CD4-positive, alpha-beta T cell treated with Interleukin-17A for 1 hour (primary cell): ENCODE results near the gene DNAH7.

ENCODE experiments used
- DNase-seq: peaks from one replicate; pipeline ENCODE4 v3.0.0-alpha.2; 2020

The DNAH7 gene

DNA sequence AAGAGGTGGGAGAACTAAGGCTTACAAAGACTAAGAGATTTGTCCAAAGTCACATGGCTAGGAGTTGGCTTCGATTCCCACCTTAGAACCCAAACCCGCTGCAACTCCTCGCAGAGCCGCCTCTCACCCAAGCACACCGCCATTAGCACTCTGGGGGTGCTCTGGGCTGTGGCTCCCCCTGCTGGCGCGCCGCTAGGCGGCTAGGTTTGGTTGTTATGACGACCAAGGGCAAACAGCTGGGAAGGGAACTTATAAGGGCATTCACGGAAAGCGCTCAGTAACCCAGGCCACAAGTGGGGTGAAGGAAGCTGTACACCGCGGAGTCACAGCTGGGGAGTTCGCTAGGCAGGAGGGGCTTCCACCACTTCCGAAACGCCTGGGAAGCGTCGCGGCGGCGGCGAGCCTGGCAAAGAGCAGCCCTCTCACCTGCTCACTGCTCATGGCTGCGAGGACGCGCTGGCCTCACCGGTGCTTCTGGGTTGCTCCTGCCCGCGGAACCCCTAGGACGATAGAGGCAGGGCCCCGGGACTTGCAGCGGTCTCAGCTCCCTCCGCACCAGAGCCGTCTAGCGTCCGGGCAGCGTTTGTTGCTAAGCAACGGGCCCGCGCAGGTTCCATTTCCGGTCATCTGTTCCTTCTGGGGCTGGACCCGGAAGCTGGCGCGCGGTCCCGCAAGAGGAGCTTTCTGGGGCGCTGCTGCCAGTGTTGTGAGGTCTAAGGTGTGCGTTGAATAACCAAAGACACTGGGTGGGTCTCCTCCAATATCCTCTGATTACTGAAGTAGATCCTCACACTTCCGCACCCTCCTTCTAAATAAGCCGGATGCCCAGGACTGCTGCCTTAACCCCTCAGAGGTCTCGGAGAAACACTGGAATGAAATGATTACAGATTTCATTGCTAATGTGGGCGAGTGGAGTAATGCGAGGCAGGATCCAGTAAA lies at the start of gene DNAH7:
TSS of gene DNAH7 (minus strand) at position 567 of the 939 bp plus-strand sequence. CDS start at position 441, 126 bp downstream.
- DNase-seq = peak; percentile 96

DNA sequence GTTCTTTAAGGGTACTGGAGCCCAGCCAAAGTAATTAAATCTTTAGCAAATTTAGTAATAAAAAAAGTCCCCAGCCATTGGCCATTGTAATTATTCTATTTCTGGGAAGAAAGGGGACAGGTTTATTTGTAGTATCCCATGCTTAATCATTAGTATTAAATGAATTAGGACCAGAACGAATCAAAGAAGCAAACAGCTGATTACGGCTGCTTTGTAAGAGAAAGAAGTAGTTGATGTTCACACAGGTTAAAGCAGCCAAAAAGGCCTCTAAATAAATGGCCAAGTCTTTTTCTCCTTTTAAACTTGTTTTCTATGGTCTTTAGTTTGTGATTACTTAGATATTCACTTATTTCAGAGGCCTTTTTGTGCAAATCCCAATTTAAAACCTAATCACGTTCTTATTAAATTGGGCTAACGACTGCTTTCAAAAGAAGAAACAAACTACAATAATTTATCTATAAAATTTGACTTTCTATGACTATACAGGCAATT lies 48.6 kb upstream of the DNAH7 start:
- no peak for DNase-seq

DNA sequence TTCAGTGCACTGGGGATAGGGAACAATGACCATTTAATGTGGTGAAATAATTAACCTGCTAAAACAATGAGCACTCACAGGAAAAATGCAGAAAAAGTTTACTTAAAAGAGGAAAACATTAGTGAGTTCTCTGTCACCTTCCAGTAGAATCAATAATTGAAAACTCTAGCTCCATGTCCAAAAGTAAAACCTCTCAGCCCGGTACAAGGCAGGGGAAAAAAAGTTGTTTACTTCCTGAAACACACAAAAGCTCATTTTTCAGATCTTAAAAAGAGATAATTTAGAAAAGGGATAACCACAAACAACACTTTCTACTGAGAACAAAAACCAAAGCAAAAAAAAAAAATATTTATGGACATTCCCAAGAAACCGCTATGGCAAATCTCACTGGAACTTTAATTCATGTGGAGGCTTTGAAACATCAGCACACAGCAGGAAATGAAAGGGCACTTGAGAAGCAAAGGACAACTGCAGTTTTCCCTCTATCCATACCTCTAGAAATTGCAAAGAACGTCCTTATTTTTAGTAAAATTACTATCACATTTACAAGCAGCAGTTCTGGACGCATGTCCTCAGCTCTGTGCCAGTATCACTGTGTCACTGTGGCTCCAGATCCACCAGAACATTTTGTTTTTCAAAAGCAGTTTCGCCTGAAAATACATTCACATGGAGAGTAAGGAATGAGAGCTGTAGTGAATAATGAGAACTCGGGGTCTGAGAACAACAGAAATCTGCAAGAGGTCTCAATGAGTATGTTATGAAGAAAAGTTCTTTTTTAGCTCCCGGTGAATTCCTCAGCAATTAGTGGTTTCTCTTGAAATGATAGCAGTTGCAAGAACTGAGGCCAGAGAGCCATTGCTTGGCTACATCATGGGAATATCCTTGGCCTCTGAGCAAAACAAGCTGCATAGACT lies 44.7 kb upstream of the DNAH7 start:
- DNase-seq = no peak

DNA sequence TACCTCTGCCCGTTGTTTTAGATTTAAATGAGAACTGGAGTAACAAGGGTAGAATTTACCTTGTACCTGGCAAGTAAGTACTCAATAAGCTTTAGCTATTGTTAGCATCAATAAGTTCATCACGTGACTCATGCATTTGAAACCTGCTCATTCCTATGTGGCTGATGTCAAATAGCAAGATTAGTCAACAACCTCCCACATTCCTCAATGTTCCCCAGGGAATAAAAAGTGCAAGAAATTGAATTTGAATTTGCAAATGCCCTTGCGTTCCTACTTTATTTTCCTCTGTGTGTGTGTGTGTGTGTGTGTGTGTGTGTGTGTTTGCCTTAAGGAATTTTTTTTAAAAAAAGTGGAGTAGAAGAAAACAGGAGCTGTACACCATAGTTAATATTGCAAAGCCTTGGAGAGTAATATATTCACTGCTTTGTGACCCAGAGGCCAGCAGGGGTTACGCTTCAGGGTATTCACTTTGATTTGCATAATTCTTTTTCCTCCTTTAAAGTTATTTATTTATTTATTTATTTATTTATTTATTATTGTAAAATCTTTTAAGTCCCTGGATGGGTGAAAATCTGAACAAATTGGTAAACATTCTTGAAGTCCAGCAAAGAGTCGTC lies 43.9 kb upstream of the DNAH7 start:
- no peak for DNase-seq

DNA sequence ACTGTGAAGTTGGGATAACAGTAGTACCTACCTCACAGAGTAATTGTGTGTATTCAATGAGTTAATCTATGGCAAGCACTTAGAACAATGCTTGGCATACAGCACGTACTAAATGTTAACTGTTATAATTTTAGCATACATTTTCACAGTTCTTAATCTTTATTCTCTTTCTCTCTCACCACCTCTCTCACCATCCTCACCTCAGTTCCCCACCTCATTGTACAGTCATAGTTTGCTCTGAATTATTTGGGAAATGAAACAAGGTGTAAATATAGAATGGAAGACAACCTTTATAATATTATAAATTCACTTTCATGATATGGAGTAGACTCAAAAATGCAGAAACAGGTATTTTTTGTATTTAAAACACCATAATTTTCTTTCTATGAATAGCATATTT lies 40.0 kb upstream of the DNAH7 start:
- DNase-seq = no peak

DNA sequence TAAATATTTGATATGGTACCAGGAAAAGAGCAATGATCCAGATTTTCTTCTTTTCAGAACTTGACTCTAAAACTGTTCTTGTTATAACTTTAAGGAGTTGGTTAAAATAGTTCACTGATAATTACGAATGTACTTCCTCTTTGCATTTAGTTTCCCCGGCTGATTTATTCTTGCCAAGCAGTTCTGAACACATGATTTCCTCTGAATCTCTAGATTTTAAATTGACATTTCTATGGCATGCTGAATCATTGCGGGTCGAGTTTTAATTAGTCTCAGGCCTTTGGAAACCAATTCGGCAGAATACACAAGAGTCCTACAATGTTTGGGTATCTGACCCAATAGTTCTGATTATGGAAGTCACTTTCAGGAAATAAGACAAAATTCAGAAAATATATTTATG lies 37.3 kb upstream of the DNAH7 start:
- no peak for DNase-seq

DNA sequence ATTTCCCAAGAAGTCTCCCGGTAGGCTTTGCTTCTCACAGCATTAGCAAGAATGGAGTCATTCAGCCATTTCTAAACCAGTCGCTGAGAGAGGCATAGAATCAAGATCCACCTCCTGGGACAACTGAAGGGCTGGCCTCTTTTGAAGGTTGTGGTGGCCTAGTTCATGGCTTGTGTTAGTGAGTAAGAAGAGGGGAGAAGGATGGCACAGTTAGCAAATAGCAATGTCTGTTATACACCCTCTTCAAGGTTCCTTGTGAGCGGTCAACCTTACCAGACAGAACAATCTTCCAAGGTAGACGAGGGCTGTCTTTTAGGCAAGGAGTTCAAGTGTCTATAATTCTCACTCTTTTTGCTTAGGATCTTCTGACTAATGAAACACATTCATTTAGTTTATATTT lies 35.4 kb upstream of the DNAH7 start:
- DNase-seq = no peak

DNA sequence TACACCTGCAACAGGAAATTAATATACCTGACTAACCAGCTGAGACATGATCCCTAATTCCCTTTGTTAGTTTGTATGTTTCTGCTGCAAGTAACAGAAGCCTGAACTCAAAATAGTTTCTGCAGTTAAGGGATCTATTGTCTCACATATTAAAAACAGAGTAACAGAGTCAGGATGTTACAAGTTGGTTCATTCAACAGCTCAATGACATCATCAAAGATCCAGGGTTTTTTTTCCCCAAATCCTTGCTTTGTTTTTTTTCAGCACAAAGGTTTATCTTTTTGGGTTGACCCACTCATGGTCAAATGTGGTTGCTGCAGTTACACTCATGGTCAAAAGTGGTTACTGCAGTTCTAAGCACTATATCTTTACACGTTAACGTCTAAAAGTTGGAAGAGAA lies 35.0 kb upstream of the DNAH7 start:
- no peak for DNase-seq

DNA sequence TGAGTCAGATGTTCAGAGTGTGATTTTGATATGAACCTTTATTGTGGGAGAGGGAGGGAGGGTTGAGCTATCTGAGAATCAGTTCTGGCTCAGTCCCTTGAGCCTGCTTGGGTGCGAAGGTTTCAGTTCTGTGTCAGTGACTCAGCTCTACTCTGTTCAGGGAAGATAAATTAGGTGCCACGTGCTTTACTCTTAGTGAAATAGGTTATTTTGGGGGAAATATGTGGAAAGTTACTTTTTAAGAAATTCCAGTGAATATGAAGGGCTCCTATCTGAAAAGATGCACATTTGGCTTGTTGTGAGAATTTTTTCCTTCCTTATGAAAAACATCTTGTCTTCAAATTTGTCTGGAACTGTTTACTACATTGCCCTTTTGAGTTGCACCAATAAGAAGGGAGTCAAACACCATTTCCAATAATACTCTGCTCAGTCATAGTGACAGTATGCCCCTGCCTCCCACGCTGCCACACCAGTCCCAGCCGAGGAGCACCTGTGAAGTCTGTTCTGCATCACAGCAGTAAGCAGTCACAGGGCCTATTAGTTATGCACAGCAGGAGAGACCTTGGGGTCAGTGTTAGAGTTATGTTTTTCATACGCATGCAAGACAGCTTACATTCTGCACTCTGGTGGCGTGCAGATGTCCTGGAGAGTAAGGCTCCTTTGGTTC lies 32.8 kb upstream of the DNAH7 start:
- no peak for DNase-seq

DNA sequence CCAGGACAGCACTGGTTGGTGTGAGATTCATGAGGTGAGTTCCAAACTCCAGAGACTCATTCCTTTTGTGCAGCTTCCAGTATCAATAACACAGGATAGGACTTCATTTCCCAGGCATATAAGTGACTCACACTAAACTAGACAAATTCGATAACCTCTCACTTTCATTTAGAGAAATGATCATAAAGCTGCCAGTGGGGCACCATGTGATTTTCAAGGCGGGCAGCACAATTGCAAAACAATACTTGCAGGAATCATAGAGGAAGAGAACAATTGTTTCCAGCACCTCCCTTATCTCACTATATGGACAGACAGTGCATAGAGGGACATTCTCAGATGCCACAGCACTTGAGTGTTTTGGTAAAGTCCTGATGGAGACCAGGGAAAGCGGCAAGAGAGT lies 31.3 kb upstream of the DNAH7 start:
- DNase-seq = no peak

DNA sequence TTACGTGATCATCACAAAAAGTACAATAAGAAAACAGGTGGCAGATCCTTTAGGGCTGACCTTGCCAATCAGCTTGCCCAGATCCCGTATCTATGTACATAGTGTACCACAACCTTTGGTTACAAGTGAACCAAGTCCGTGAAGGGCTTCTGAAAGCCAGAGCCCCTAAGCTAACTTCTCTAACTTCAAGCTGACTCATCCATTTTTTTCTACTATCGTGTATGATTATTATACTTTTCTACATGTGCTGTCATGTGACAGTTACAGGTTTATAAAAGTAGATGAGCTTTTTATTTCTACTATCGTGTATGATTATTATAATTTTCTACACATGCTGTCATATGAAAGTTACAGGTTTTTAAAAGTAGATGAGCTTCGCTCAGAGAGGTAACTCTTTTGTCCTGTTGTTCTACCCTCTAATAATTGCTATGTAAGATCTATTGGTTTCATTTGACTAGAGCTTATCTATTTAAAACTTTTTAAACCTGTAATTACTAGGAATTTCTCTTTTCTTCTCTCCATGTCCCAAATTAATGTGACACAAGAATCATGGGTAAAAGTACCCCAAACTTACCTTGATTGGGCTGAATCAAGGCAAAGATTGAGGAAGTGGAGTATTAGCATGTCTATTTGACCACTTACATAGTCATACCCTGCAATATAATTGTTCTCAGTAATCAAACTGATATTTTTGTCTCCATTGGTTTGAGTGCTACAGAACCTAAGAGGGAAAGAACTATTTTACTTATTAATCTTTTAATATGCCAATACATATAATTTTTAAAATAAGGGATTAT lies 29.4 kb upstream of the DNAH7 start:
- DNase-seq = no peak

DNA sequence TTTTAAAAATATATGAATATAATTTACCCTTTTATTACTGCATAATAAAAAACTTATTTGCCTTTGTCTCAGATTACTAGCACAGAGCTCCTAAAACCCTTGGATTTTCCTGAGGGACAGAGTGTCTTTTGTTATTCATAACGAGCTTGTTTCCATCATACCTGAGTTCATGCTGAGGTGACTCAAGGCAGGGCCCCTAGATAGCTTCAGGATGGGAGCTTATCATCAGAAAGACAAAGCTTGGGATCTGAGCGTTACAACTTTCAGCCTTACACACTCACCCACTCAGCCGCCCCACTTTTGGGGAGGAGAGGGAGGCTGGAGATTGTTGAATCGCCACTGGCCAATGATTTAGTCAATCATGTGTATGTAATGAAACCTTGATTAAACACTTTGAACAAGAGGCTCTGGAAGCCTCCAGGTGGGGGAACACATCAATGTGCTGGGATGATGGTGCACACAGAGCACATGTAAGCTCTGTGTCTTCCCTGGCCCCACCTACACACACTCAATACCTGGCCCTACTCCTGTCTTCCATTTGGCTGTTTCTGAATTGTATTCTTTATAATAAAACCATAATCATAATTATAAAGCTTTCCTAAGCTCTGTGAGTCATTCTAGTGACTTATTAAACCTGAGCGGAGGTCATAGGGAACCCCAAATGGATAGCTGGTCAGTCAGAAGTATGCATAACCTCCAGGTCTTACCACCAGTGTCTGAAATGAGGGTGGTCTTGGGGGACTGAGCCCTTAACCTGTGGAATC lies 28.5 kb upstream of the DNAH7 start:
- no peak for DNase-seq

DNA sequence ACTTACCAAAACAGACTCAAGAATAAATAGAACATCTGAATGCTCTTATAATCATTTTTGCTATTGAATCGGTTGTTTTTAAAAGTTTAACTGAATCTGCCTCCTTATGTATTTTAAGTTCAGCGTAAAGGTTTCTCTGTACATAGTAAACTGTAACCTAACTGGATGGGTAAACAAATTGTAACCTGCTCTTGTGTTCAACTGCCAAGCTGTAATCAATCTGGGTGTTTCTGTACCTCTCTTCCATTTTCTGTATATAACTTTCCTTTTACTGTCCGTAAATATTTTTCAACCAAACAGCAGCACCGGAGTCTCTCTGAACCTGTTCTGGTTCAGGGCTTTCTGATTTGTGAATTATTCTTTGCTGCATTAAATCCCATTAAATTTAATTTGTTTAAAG lies 27.6 kb upstream of the DNAH7 start:
- no peak for DNase-seq

DNA sequence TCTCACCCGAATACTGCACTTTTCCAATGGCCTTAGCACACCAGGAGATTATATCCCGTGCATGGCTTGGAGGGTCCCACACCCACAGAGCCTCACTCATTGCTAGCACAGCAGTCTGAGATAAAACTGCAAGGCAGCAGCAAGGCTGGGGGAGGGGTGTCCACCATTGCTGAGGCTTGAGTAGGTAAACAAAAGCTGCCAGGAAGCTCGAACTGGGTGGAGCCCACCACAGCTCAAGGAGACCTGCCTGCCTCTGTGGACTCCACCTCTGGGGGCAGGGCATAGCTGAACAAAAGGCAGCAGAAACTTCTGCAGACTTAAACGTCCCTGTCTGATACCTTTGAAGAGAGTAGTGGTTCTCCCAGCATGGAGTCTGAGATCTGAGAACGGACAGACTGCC lies 20.8 kb upstream of the DNAH7 start:
- DNase-seq = peak; percentile 22

DNA sequence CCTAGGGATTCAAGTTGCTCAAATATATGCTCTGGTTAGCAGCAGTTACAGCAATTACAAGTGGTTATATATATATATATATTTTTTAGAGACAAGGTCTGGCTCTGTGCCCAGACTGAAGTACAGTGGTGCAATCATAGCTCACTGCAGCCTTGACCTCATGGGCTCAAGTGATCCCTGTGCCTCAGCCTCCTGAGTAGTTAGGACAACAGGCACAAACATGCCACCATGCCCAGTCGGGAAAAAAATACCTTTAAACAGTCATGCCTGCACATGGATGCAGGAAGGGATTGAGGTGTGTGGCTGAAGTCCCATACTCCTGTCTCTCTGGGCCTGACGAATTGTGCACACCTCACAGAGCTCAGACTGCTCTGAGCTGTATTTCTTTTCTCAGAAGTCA lies 19.6 kb upstream of the DNAH7 start:
- no peak for DNase-seq

DNA sequence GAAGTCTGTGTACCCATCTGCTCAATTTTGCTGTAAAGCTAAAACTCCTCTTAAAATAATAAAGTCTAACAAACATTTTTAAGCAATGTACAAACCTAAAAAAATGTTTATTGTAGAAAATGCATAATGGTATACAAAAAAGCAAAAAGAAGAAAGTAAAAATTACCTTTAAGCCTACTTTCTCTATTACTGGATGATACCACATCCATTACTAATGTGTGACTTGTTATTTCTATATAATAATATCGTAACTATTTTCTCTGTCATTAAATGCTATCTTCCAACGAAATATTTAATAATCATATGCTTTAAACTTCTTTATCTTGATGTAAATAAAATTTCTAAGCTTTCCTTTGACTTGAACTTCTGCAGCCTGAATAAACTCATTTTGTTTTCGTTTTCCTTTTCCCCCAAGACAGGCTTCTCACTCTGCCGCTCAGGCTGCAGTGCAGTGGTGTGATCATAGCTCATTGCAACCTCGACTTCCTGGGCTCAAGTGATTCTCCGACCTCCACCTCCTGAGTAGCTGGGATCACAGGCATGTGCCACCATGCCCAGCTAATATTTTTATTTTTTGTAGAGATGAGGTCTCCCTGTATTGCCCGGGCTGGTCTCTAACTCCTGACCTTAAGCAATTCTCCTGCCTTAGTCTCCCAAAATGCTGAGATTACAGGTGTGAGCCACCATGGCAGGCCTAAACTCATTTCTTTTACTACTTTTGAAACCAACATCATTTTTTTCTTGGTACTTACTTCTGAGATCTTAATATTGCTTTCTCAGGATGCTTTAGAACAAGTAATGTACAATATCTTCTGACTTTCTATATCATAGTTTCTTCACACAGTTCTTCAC lies 18.1 kb upstream of the DNAH7 start:
- DNase-seq = peak; percentile 14

DNA sequence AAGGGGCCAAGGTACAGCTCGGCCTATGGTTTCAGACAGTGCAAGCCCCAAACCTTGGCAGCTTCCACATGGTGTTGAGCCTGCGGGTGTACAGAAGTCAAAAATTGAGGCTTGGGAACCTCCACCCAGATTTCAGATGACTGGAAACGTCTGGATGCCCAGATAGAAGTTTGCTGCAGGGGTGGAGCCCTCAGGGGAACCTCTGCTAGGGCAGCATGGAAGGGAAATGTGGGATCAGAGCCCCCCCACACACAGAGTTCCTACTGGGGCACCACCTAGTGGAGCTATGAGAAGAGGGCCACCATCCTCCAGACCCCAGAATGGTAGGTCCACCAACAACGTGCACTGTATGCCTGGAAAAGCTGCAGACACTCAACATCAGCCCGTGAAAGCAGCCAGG lies 15.0 kb upstream of the DNAH7 start:
- DNase-seq = no peak

DNA sequence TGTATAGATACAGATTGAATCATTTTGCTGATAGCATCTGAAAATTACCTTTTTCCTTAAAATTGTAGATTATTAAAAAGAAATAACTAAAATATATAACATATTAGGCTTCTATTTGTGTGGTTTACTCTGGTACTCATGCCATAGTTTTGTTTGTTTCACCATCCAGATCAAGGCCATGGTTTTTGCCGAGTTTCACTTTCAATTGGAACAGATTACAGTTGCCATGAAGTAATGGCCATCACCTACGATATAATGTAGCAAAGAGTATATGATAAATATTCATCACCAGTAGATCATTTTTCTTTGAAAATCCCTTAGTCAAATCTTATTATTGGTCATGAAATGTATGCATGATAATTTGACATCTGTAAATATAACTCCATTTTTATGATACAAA lies 11.9 kb upstream of the DNAH7 start:
- DNase-seq = peak; percentile 33

DNA sequence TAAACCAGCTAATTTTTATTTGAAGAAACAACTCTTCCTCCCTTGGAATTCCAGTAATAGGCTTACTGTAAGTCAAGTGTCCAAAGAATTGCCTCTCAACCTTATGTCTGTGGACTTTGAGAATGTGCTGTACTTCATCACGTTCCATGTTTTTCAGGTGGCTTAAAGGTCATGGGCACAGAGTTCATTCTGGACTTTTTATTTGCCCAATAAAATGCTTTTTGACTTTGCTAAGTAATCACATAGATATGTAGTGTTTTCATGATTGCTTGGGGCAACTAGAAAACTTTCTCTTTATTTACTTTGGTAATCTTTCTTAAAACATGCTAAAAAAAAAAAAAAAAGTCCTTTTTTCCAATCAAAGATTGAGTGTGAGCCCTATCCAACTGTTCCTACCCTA lies 10.4 kb upstream of the DNAH7 start:
- DNase-seq = no peak

DNA sequence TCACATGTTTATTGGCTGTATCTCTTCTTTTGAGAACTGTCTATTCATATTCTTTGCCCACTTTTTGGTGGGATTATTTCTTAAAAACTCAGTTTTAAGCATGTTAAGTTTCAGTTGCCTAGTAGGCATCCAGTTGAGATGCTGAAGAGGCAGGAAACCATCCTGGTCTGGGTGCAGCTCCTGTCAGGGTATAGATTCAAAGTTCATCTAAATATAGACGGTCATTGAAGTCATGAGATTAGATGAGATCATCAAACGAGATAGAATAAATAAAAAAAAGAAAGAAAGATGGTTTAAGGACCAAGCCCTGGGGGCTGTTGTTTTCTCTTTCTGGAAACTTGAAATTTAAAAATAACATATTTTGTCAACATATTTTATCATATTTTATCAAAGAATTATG lies 9.2 kb upstream of the DNAH7 start:
- no peak for DNase-seq
